Measurements from ENCODE around the gene LAPTM4A. TPM values are rescaled to one million over a fixed set of nuclear protein-coding genes. Genes with fewer than 3 reads are reported as not detected.
"Not testable (repeated sequence)": the region's sequence is repeated elsewhere in the genome, so short reads cannot be mapped to it uniquely, and the experiment has no call there.

The LAPTM4A gene
- total and polyA plus RNA-seq, 2 of the 4 experiments (the other 2 are of a cell fraction) = 97.7 to 401 TPM

GRCh38 chr2:20074046-20074648 lies 22.7 kb upstream of the LAPTM4A start:
- ATAC-seq (ENCODE audit: low read depth); H3K79me1 ChIP-seq (ENCODE audit: low read depth in 1 of 2, low read length in 2 of 2); H3K4me2 ChIP-seq (ENCODE audit: low read depth, low read length); H3K4ac ChIP-seq (ENCODE audit: low read depth, low read length); H2BK5ac ChIP-seq (ENCODE audit: low read depth, low read length, poor library complexity, severe bottlenecking); H4K5ac ChIP-seq (ENCODE audit: low read depth, low read length); DNase-seq; H2AFZ ChIP-seq (replicated peaks; ENCODE audit: low read length, poor library complexity); H3K14ac ChIP-seq (replicated peaks; ENCODE audit: low read depth, low read length); H2AK5ac ChIP-seq (ENCODE audit: low read depth, low read length); H3K9me1 ChIP-seq (ENCODE audit: insufficient read depth, low read length); H3K18ac ChIP-seq (ENCODE audit: low read depth, low read length); H3K23ac ChIP-seq (ENCODE audit: low read depth, low read length); H4K20me1 ChIP-seq (ENCODE audit: insufficient read depth, low read length); H3K9me3 ChIP-seq (ENCODE audit: control insufficient read depth, insufficient read depth, low read length); H3K27me3 ChIP-seq (ENCODE audit: control insufficient read depth, insufficient read depth, low read length); BruUV-seq (replicated peaks); H3K27ac ChIP-seq (ENCODE audit: insufficient read depth, low read length); H3K9ac ChIP-seq (ENCODE audit: low read depth, low read length); H3K56ac ChIP-seq (ENCODE audit: extremely low read depth, insufficient read depth, low read length); H3K4me3 ChIP-seq (ENCODE audit: insufficient read depth, low read depth, low read length); CTCF ChIA-PET; intact Hi-C loops (cut with micrococcal nuclease); POLR2A ChIA-PET (ENCODE audit: unreplicated experiment); dilution Hi-C loops (cut with HindIII; ENCODE audit: low sequenced_read_pairs, unreplicated experiment); in situ Hi-C loops (cut with MboI; ENCODE audit: low sequenced_read_pairs); H4K91ac ChIP-seq (ENCODE audit: insufficient read depth, low read depth, low read length); H3K36me3 ChIP-seq (ENCODE audit: control insufficient read depth, insufficient read depth, low read length); H2AK9ac ChIP-seq (replicated peaks; ENCODE audit: low read depth, low read length, poor library complexity): not testable (repeated sequence)
- Histone ChIP-seq H2BK120ac (ENCODE audit: low read depth, low read length) (0 out of 2 replicates have a peak overlapping the region, but pooled peaks have one; percentile 2), H2BK15ac (ENCODE audit: low read depth, low read length) (peak overlapping the region; percentile 49; the same call in 2 of the 3 replicates), H2BK20ac (ENCODE audit: low read depth, low read length) (peak overlapping the region; percentile 40; the same call in 1 of the 2 replicates), H4K8ac (ENCODE audit: low read depth in 2 of 2, low read length in 2 of 2) (peak overlapping the region in 1 of 2 experiments; percentile 25; a peak in 1 of 4 replicates), H3K4me1 (ENCODE audit: control insufficient read depth, insufficient read depth, low read length) (peaks cover 19% of the 10 kb centered on the region)
- WGBS, 2 experiments (ENCODE audit: extremely low coverage in 2 of 2, insufficient read length in 1 of 2) = 68% methylated on average over 4 of the region's 9 CpGs; no CpG with 5 or more reads in 1 of the 2 experiments
